Gastrocnemius medialis (tissue), 4 donors: Measurements from ENCODE around the gene SERPINB1. TPM values are rescaled to one million over a fixed set of nuclear protein-coding genes. Genes with fewer than 3 reads are reported as not detected.

Source experiments
- ATAC-seq, 2 donors: fragments of 150-250 bp; one replicate each; pipeline ENCODE4 v1.9.1; 2016
- DNase-seq, 2 donors: peaks; one replicate each; pipeline ENCODE4 v3.0.0-alpha.2; 2019
- H3K27ac ChIP-seq, 4 donors: fragments of 200-600 bp; sonication (generic); 1 replicate in 1 of 4; 2 replicates in 3 of 4; pipeline ENCODE4 v1.5.1; 2016 to 2018; ENCODE audit warnings: mild to moderate bottlenecking in 2 of 4, moderate library complexity in 1 of 4
- H3K27me3 ChIP-seq, 3 donors: fragments of 200-600 bp; sonication (generic) in 2 of 3; 1 replicate in 1 of 3; 2 replicates in 2 of 3; pipeline versions ENCODE4 v1.5.1 to v1.6.0; 2016 to 2019; ENCODE audit warnings: mild to moderate bottlenecking in 1 of 3, moderate library complexity in 1 of 3
- H3K36me3 ChIP-seq, 2 donors: fragments of 200-600 bp; sonication (generic) in 1 of 2; one replicate each; pipeline ENCODE4 v1.5.1; 2017 to 2018
- H3K4me1 ChIP-seq, 2 donors: fragments of 200-600 bp; sonication (generic) in 1 of 2; one replicate each; pipeline ENCODE4 v1.5.1; 2016 to 2017; ENCODE audit warnings: mild to moderate bottlenecking in 2 of 2
- H3K4me3 ChIP-seq, 4 donors: fragments of 200-600 bp; sonication (generic) in 3 of 4; 1 replicate in 1 of 4; 2 replicates in 3 of 4; pipeline ENCODE4 v1.5.1; 2016 to 2019; ENCODE audit warnings: mild to moderate bottlenecking in 2 of 4
- H3K9me3 ChIP-seq, 3 donors: fragments of 200-600 bp; sonication (generic) in 2 of 3; 1 replicate in 1 of 3; 2 replicates in 2 of 3; pipeline ENCODE4 v1.5.1; 2016 to 2019
- POLR2A ChIP-seq, 2 donors: fragments of 450-650 bp; IDR thresholded peaks; one replicate each; pipeline ENCODE4 v1.6.1; 2017; ENCODE audit warnings: antibody characterized with exemption in 2 of 2, mild to moderate bottlenecking in 2 of 2, moderate library complexity in 2 of 2
- in situ Hi-C, 4 donors: fragments of 200-750 bp; cut with MboI; loops; one replicate each; pipeline versions ENCODE4 v1.15.0 to v1.8.0; 2017; ENCODE audit warnings: low sequenced_read_pairs in 4 of 4
- intact Hi-C: fragments of 100-400 bp; cut with DNase I; formaldehyde crosslinking; loops from one replicate; pipeline ENCODE4 v1.15.1; 2023; ENCODE audit warnings: low total_unique reads
- total RNA-seq, 4 donors: library from RNA; depleted of rRNA; stranded (reverse); fragments of >200 nt; gene quantifications; one replicate each; pipeline versions ENCODE4 v1.1.0 to v1.2.3, GENCODE V29; 2016
- TF ChIP-seq, protein P1 (sequence below), 5 experiments: fragments of 450-650 bp in 3 of 5; fragments of 200-600 bp in 2 of 5; sonication (generic) in 2 of 5; IDR thresholded peaks in 4 of 5; conservative IDR thresholded peaks in 1 of 5; 1 replicate in 4 of 5; 2 replicates in 1 of 5; pipeline ENCODE4 v1.5.1; 2016 to 2019; ENCODE audit warnings: antibody characterized with exemption in 5 of 5, mild to moderate bottlenecking in 3 of 5, moderate library complexity in 3 of 5

SERPINB1 gene
- total RNA-seq, 4 donors from 2014 or later, result 14.0 to 29.9 (median 24.9) TPM

DNA sequence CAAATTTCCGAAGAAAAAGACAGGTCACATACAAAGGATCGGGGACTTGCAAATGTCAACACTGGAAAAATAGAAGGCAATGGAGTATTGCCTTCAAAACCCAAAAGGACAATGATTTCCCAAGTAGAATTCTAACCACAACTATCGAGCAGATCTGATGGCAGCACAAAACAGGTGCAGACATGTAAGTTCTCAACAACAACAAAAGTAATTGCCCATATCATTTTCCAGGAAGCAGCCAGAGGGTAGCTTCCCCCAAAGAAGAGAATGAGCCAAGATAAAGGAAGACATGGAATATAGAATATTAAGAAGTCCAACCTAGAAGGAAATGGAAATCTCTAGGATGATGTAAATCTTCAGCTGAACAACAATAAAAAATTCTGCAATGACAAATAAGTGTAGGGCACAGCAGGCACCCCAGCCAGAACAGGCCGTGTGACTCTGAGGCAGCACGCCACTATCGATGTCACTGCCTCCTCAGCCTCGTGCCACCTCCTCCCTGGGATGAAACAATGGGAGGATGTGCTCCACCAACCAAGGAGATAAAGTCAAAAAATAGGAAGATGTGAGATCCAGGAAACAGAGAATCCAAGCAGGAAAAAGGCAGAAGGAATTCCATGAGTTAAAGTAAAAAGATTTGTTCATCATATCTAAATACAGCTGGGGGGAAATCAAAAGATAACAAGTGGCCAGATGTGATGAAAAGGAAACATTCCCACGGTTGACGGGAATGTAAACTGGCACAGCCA, 34.1 kb downstream of the SERPINB1 start:
- Histone ChIP-seq H3K36me3 (no peaks in the 10 kb centered on the region), H3K4me3 (no peak overlapping the region), H3K27ac (peak overlapping the region in 1 of 4 donors; percentile 52), H3K27me3 (no peaks in the 10 kb centered on the region), H3K4me1 (peaks cover 12 to 19% of the 10 kb centered on the region in 2 donors), H3K9me3 (no peaks in the 10 kb centered on the region)
- in situ Hi-C loops, result no loop called here
- ATAC-seq (peak; percentile 48 to 81), DNase-seq (no peak)
- TF ChIP-seq, protein P1, sequence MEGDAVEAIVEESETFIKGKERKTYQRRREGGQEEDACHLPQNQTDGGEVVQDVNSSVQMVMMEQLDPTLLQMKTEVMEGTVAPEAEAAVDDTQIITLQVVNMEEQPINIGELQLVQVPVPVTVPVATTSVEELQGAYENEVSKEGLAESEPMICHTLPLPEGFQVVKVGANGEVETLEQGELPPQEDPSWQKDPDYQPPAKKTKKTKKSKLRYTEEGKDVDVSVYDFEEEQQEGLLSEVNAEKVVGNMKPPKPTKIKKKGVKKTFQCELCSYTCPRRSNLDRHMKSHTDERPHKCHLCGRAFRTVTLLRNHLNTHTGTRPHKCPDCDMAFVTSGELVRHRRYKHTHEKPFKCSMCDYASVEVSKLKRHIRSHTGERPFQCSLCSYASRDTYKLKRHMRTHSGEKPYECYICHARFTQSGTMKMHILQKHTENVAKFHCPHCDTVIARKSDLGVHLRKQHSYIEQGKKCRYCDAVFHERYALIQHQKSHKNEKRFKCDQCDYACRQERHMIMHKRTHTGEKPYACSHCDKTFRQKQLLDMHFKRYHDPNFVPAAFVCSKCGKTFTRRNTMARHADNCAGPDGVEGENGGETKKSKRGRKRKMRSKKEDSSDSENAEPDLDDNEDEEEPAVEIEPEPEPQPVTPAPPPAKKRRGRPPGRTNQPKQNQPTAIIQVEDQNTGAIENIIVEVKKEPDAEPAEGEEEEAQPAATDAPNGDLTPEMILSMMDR (IDR thresholded peaks at IDR 0.05 in 4 of 5, conservative IDR thresholded peaks at IDR 0.05 in 1 of 5), result no peak
- TF ChIP-seq POLR2A (IDR thresholded peaks at IDR 0.05), result no peak
- intact Hi-C loops, result no loop called here

- peak overlapping the region in 1 of 4 donors; percentile 52 for H3K27ac ChIP-seq
- DNase-seq (no peak), ATAC-seq (no peak)
- H3K36me3 ChIP-seq, result no peaks in the 10 kb centered on the region
- H3K27me3 ChIP-seq, result no peaks in the 10 kb centered on the region
- intact Hi-C loops (no loop called here), in situ Hi-C loops (no loop called here)
- peaks cover 12 to 19% of the 10 kb centered on the region in 2 donors for H3K4me1 ChIP-seq
- no peaks in the 10 kb centered on the region for H3K9me3 ChIP-seq
- TF ChIP-seq POLR2A (IDR thresholded peaks at IDR 0.05), result no peak
- no peak overlapping the region for H3K4me3 ChIP-seq
Measured at GRCh38 chr6:2806644-2807043, 35.0 kb downstream of the SERPINB1 start.

DNA sequence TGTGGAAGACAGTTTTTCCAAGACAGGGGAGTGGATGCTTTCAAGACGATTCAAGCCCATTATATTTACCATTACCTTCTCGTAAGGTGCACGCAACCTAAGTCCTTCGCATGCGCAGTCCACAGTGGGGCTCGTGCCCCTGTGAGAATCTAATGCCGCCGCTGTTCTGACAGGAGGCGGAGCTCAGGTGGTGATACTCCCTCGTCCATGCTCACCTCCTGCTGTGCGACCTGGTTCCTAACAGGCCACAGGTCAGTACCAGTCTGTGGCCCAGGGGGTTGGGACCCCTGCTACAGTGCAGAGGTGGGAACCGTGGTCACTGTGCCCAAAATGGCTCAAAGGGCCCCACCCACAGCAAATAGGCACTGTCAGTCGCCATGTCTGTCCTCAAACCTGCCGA, 36.6 kb downstream of the SERPINB1 start:
- ATAC-seq (no peak), DNase-seq (no peak)
- in situ Hi-C loops (no loop called here), intact Hi-C loops (no loop called here)
- TF ChIP-seq POLR2A (IDR thresholded peaks at IDR 0.05), result no peak
- TF ChIP-seq, protein P1 (IDR thresholded peaks at IDR 0.05 in 4 of 5, conservative IDR thresholded peaks at IDR 0.05 in 1 of 5), result no peak
- H3K27me3 ChIP-seq, result no peaks in the 10 kb centered on the region
- H3K36me3 ChIP-seq, result no peaks in the 10 kb centered on the region
- H3K4me3 ChIP-seq, result no peak overlapping the region
- no peak overlapping the region for H3K27ac ChIP-seq
- no peaks in the 10 kb centered on the region for H3K9me3 ChIP-seq
- peaks cover 12 to 23% of the 10 kb centered on the region in 2 donors for H3K4me1 ChIP-seq

GRCh38 chr6:2804516-2804915, 37.1 kb downstream of the SERPINB1 start:
- no peak for DNase-seq
- Histone ChIP-seq H3K4me3 (no peak overlapping the region), H3K27ac (no peak overlapping the region), H3K4me1 (peaks cover 12 to 24% of the 10 kb centered on the region in 2 donors), H3K9me3 (no peaks in the 10 kb centered on the region), H3K36me3 (no peaks in the 10 kb centered on the region), H3K27me3 (no peaks in the 10 kb centered on the region)
- in situ Hi-C loops, result no loop called here
- ATAC-seq, result no peak
- TF ChIP-seq, protein P1 (IDR thresholded peaks at IDR 0.05 in 4 of 5, conservative IDR thresholded peaks at IDR 0.05 in 1 of 5), result no peak
- no peak for TF ChIP-seq POLR2A (IDR thresholded peaks at IDR 0.05)
- intact Hi-C loops, result no loop called here

- H3K4me3 ChIP-seq, result no peak overlapping the region
- intact Hi-C loops (no loop called here), in situ Hi-C loops (no loop called here)
- H3K4me1 ChIP-seq, result peaks cover 12 to 24% of the 10 kb centered on the region in 2 donors
- no peak for TF ChIP-seq POLR2A (IDR thresholded peaks at IDR 0.05)
- TF ChIP-seq, protein P1 (IDR thresholded peaks at IDR 0.05 in 4 of 5, conservative IDR thresholded peaks at IDR 0.05 in 1 of 5), result no peak
- H3K27ac ChIP-seq, result no peak overlapping the region
- no peaks in the 10 kb centered on the region for H3K27me3 ChIP-seq
- no peak for ATAC-seq
- H3K9me3 ChIP-seq, result no peaks in the 10 kb centered on the region
- H3K36me3 ChIP-seq, result no peaks in the 10 kb centered on the region
- DNase-seq, result no peak
Measured at GRCh38 chr6:2803731-2804429, 37.8 kb downstream of the SERPINB1 start.
